GM23338 (cell line): ENCODE measurements around the gene NRDE2. TPM values are rescaled to one million over a fixed set of nuclear protein-coding genes. Genes with fewer than 3 reads are reported as not detected.

Experiments used
- ATAC-seq: fragments of 200-7000 bp; cut with Tn5 transposase; 3 replicates; pipeline ENCODE4 v1.9.1; 2020
- DNase-seq: peaks from one replicate; pipeline ENCODE4 v3.0.0-alpha.2; 2015; ENCODE audit warnings: low spot score
- H2AFZ ChIP-seq: fragments of 200-600 bp; sonication (generic); 2 replicates; pipeline ENCODE4 v1.8.0; 2016; ENCODE audit warnings: antibody characterized with exemption, mild to moderate bottlenecking, moderate library complexity
- H3F3A ChIP-seq: fragments of 200-600 bp; sonication (generic); replicated peaks from 2 replicates; pipeline ENCODE4 v1.8.0; 2017; ENCODE audit warnings: antibody characterized with exemption, mixed run types, low read depth
- H3K27ac ChIP-seq: fragments of 200-600 bp; sonication (generic); 2 replicates; pipeline ENCODE4 v1.6.1; 2016; ENCODE audit warnings: low read depth
- H3K27me3 ChIP-seq: fragments of 200-600 bp; sonication (generic); 2 replicates; pipeline ENCODE4 v1.8.0; 2016; ENCODE audit warnings: mild to moderate bottlenecking, mixed run types, moderate library complexity; ENCODE audit not compliant: insufficient read depth
- H3K36me3 ChIP-seq: fragments of 200-600 bp; sonication (generic); 2 replicates; pipeline ENCODE4 v1.8.0; 2016; ENCODE audit warnings: mild to moderate bottlenecking; ENCODE audit not compliant: insufficient read depth
- H3K4me1 ChIP-seq: fragments of 200-600 bp; sonication (generic); 2 replicates; pipeline ENCODE4 v1.8.0; 2016; ENCODE audit warnings: mild to moderate bottlenecking, moderate library complexity; ENCODE audit not compliant: insufficient read depth
- H3K4me2 ChIP-seq: fragments of 200-600 bp; sonication (generic); 2 replicates; pipeline ENCODE4 v1.7.1; 2017; ENCODE audit warnings: mixed run types
- H3K4me3 ChIP-seq: fragments of 200-600 bp; sonication (generic); 2 replicates; pipeline ENCODE4 v1.6.1; 2016; ENCODE audit warnings: mixed run types
- H3K79me2 ChIP-seq: fragments of 200-600 bp; sonication (generic); replicated peaks from 2 replicates; pipeline ENCODE4 v1.8.0; 2017; ENCODE audit warnings: mild to moderate bottlenecking; ENCODE audit not compliant: insufficient read depth
- H3K9me2 ChIP-seq: fragments of 200-600 bp; sonication (generic); 2 replicates; pipeline ENCODE4 v1.8.0; 2017; ENCODE audit not compliant: insufficient read depth
- H4K20me1 ChIP-seq: fragments of 200-600 bp; sonication (generic); replicated peaks from 2 replicates; pipeline ENCODE4 v1.8.0; 2017; ENCODE audit warnings: mild to moderate bottlenecking; ENCODE audit not compliant: insufficient read depth
- H3K27ac Mint-ChIP-seq: 2 replicates; pipeline ENCODE4 v1.8.0; 2020; ENCODE audit warnings: inconsistent platforms, mild to moderate bottlenecking, moderate library complexity, mixed read lengths
- H3K27me3 Mint-ChIP-seq: 3 replicates; pipeline ENCODE4 v1.8.0; 2022; ENCODE audit warnings: low read depth, mild to moderate bottlenecking, moderate library complexity, mixed read lengths, inconsistent platforms; ENCODE audit not compliant: insufficient read depth, poor library complexity
- H3K36me3 Mint-ChIP-seq: 3 replicates; pipeline ENCODE4 v1.8.0; 2021; ENCODE audit warnings: low read depth, mild to moderate bottlenecking, inconsistent platforms, moderate library complexity, mixed read lengths
- H3K4me1 Mint-ChIP-seq: 3 replicates; pipeline ENCODE4 v1.8.0; 2020; ENCODE audit warnings: mild to moderate bottlenecking, inconsistent platforms, mixed read lengths
- H3K4me3 Mint-ChIP-seq: 3 replicates; pipeline ENCODE4 v1.8.0; 2021; ENCODE audit warnings: moderate library complexity, mild to moderate bottlenecking, inconsistent platforms, mixed read lengths
- H3K9me3 Mint-ChIP-seq: 3 replicates; pipeline ENCODE4 v1.8.0; 2020; ENCODE audit warnings: moderate library complexity, mild to moderate bottlenecking, inconsistent platforms, mixed read lengths
- CREB1 ChIP-seq: fragments of 250-450 bp; sonication (Bioruptor Pico); IDR thresholded peaks from 2 replicates; pipeline ENCODE4 v1.5.0; 2020; ENCODE audit warnings: low read depth, mild to moderate bottlenecking, moderate library complexity
- CTCF ChIP-seq, 2 experiments: fragments of 200-600 bp in 1 of 2; sonication (generic) in 1 of 2; conservative IDR thresholded peaks; 2 replicates each; pipeline versions ENCODE4 v1.5.1 to v1.6.1; 2016 to 2017; ENCODE audit warnings: antibody characterized with exemption in 2 of 2, low read depth in 2 of 2, mild to moderate bottlenecking in 2 of 2, moderate library complexity in 1 of 2
- EZH2 ChIP-seq: fragments of 200-600 bp; sonication (generic); IDR thresholded peaks from one replicate; pipeline ENCODE4 v1.8.0; 2017; ENCODE audit warnings: antibody characterized with exemption, mild to moderate bottlenecking, low read depth; ENCODE audit not compliant: unreplicated experiment
- EZH2phosphoT487 ChIP-seq: fragments of 200-600 bp; sonication (generic); IDR thresholded peaks from one replicate; pipeline ENCODE4 v1.8.1; 2018; ENCODE audit warnings: antibody characterized with exemption; ENCODE audit not compliant: unreplicated experiment
- JUNB ChIP-seq: IDR thresholded peaks from one replicate; pipeline ENCODE4 v1.6.1; 2016; ENCODE audit warnings: antibody characterized with exemption; ENCODE audit not compliant: unreplicated experiment
- NANOG ChIP-seq: IDR thresholded peaks from 2 replicates; pipeline ENCODE4 v1.6.1; 2016; ENCODE audit warnings: antibody characterized with exemption, borderline replicate concordance
- POLR2AphosphoS5 ChIP-seq: IDR thresholded peaks from 2 replicates; pipeline ENCODE4 v1.6.1; 2016; ENCODE audit warnings: antibody characterized with exemption, low read depth
- STAT1 ChIP-seq: IDR thresholded peaks from one replicate; pipeline ENCODE4 v1.6.1; 2016; ENCODE audit warnings: antibody characterized with exemption; ENCODE audit not compliant: unreplicated experiment
- ZNF114 ChIP-seq: fragments of 250-450 bp; sonication (Bioruptor Pico); IDR thresholded peaks from 2 replicates; pipeline ENCODE4 v1.5.0; 2020; ENCODE audit warnings: mild to moderate bottlenecking, moderate library complexity
- ZNF331 ChIP-seq: fragments of 250-450 bp; sonication (Bioruptor Pico); IDR thresholded peaks from 2 replicates; pipeline ENCODE4 v1.5.0; 2020; ENCODE audit warnings: low read depth, mild to moderate bottlenecking, moderate library complexity
- ZNF462 ChIP-seq: fragments of 250-450 bp; sonication (Bioruptor Pico); IDR thresholded peaks from 2 replicates; pipeline ENCODE4 v1.5.0; 2020; ENCODE audit warnings: mild to moderate bottlenecking, moderate library complexity
- polyA plus RNA-seq: library from polyadenylated mRNA; unstranded; fragments of >200 nt; fragmentation: Nextera tagmentation; extraction: Ambion mirVana; gene quantifications from 2 replicates; pipeline ENCODE4 v1.2.1, GENCODE V29; 2016
- total RNA-seq: library from RNA; depleted of rRNA; stranded (reverse); fragments of >200 nt; shearing (Covaris generic); gene quantifications from 2 replicates; pipeline ENCODE4 v1.2.3, GENCODE V29; 2014
- TF ChIP-seq, protein P1 (sequence below): IDR thresholded peaks from 2 replicates; pipeline ENCODE4 v1.6.1; 2016; ENCODE audit warnings: antibody characterized with exemption
- TF ChIP-seq, protein P2 (sequence below): IDR thresholded peaks from one replicate; pipeline ENCODE4 v1.6.1; 2018; ENCODE audit warnings: antibody characterized with exemption; ENCODE audit not compliant: unreplicated experiment

The NRDE2 gene
- total and polyA plus RNA-seq, 2 experiments from 2014 or later, result 9.8 to 20.6 TPM

- Histone ChIP-seq H3F3A (no peaks in the 10 kb centered on the region), H3K27ac (no peak overlapping the region), H3K27me3 (no peaks in the 10 kb centered on the region), H3K4me2 (no peak overlapping the region), H3K9me2 (no peaks in the 10 kb centered on the region), H3K36me3 (no peaks in the 10 kb centered on the region), H2AFZ (no peak overlapping the region), H3K4me1 (no peaks in the 10 kb centered on the region), H3K4me3 (no peak overlapping the region), H4K20me1 (no peaks in the 10 kb centered on the region), H3K79me2 (no peaks in the 10 kb centered on the region)
- TF ChIP-seq, protein P1, sequence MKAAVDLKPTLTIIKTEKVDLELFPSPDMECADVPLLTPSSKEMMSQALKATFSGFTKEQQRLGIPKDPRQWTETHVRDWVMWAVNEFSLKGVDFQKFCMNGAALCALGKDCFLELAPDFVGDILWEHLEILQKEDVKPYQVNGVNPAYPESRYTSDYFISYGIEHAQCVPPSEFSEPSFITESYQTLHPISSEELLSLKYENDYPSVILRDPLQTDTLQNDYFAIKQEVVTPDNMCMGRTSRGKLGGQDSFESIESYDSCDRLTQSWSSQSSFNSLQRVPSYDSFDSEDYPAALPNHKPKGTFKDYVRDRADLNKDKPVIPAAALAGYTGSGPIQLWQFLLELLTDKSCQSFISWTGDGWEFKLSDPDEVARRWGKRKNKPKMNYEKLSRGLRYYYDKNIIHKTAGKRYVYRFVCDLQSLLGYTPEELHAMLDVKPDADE, result no peak
- TF ChIP-seq, protein P2, sequence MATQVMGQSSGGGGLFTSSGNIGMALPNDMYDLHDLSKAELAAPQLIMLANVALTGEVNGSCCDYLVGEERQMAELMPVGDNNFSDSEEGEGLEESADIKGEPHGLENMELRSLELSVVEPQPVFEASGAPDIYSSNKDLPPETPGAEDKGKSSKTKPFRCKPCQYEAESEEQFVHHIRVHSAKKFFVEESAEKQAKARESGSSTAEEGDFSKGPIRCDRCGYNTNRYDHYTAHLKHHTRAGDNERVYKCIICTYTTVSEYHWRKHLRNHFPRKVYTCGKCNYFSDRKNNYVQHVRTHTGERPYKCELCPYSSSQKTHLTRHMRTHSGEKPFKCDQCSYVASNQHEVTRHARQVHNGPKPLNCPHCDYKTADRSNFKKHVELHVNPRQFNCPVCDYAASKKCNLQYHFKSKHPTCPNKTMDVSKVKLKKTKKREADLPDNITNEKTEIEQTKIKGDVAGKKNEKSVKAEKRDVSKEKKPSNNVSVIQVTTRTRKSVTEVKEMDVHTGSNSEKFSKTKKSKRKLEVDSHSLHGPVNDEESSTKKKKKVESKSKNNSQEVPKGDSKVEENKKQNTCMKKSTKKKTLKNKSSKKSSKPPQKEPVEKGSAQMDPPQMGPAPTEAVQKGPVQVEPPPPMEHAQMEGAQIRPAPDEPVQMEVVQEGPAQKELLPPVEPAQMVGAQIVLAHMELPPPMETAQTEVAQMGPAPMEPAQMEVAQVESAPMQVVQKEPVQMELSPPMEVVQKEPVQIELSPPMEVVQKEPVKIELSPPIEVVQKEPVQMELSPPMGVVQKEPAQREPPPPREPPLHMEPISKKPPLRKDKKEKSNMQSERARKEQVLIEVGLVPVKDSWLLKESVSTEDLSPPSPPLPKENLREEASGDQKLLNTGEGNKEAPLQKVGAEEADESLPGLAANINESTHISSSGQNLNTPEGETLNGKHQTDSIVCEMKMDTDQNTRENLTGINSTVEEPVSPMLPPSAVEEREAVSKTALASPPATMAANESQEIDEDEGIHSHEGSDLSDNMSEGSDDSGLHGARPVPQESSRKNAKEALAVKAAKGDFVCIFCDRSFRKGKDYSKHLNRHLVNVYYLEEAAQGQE, result no peak
- TF ChIP-seq CTCF (conservative IDR thresholded peaks at IDR 0.05; ENCODE audit: low read depth in 2 of 2) (no peak), STAT1 (no peak), ZNF331 (no peak), NANOG (no peak), ZNF462 (CRISPR knock-in tag) (no peak), POLR2AphosphoS5 (no peak), EZH2phosphoT487 (no peak), ZNF114 (CRISPR knock-in tag) (no peak), CREB1 (CRISPR knock-in tag) (no peak), EZH2 (no peak), JUNB (no peak)
- H3K27me3 Mint-ChIP-seq, result peaks cover 7% of the 10 kb centered on the region
- H3K4me3 Mint-ChIP-seq, result no peak overlapping the region
- H3K36me3 Mint-ChIP-seq, result peaks cover 14% of the 10 kb centered on the region; the same call in 2 of the 3 replicates
- H3K9me3 Mint-ChIP-seq, result no peaks in the 10 kb centered on the region
- H3K4me1 Mint-ChIP-seq, result no peaks in the 10 kb centered on the region
- ATAC-seq (no peak), DNase-seq (no peak)
- H3K27ac Mint-ChIP-seq, result no peak overlapping the region
Measured at GRCh38 chr14:90278199-90279175, 53.3 kb downstream of the NRDE2 start.
